Measurements from ENCODE around the gene MFAP4. TPM values are rescaled to one million over a fixed set of nuclear protein-coding genes. Genes with fewer than 3 reads are reported as not detected.

MFAP4 gene
- total RNA-seq, 1 donor from 2014 or later, result 0.93 TPM

DNA sequence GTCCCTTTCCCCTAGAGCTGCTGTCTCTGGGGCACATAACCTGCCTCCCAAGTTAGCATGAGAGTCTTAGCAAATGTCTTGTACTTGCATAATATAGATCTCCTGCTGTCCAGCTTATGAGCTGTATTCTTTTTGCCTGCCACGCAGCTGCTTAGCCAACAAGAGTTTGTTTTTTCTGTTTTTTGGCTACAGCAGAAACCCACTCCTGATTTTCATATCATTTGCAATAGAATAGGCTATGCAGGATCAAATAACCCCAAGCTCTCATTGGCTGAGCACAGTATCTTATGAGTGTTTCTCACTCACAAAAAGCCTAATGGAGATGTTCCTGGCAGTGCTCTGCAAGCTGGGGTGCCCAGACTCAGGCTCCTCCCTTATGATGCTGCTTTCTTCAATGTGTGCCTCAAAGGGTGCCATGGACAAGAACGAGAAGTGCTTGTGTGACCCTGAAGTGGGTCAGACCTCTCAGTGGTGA, 47.6 kb downstream of the MFAP4 start:
- Histone ChIP-seq H3K4me3 (ENCODE audit: insufficient read depth, low read depth, low read length) (no peak overlapping the region), H3K27me3 (ENCODE audit: insufficient read depth, low read length) (no peaks in the 10 kb centered on the region), H3K27ac (ENCODE audit: low read depth, low read length) (no peak overlapping the region), H3K36me3 (ENCODE audit: insufficient read depth, low read length) (no peaks in the 10 kb centered on the region), H3K79me2 (ENCODE audit: insufficient read depth, low read length) (no peaks in the 10 kb centered on the region), H3K4me2 (ENCODE audit: low read length) (no peak overlapping the region), H2AFZ (ENCODE audit: low read depth, low read length) (no peak overlapping the region), H4K20me1 (ENCODE audit: insufficient read depth, low read length) (no peaks in the 10 kb centered on the region), H3K4me1 (ENCODE audit: insufficient read depth, low read length) (peaks cover 7% of the 10 kb centered on the region), H3K9me3 (ENCODE audit: insufficient read depth, low read depth, low read length) (no peaks in the 10 kb centered on the region), H3K9ac (ENCODE audit: low read length) (no peak overlapping the region)
- FAIRE-seq (no peak), DNase-seq (ENCODE audit: low read depth) (no peak)
- H3K4me1 Mint-ChIP-seq (ENCODE audit: low read depth, unreplicated experiment), result peaks cover 26% of the 10 kb centered on the region
- no peak for TF ChIP-seq EZH2 (IDR thresholded peaks at IDR 0.05; ENCODE audit: insufficient read depth, low read length)
- TF ChIP-seq, protein P1, sequence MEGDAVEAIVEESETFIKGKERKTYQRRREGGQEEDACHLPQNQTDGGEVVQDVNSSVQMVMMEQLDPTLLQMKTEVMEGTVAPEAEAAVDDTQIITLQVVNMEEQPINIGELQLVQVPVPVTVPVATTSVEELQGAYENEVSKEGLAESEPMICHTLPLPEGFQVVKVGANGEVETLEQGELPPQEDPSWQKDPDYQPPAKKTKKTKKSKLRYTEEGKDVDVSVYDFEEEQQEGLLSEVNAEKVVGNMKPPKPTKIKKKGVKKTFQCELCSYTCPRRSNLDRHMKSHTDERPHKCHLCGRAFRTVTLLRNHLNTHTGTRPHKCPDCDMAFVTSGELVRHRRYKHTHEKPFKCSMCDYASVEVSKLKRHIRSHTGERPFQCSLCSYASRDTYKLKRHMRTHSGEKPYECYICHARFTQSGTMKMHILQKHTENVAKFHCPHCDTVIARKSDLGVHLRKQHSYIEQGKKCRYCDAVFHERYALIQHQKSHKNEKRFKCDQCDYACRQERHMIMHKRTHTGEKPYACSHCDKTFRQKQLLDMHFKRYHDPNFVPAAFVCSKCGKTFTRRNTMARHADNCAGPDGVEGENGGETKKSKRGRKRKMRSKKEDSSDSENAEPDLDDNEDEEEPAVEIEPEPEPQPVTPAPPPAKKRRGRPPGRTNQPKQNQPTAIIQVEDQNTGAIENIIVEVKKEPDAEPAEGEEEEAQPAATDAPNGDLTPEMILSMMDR (IDR thresholded peaks at IDR 0.05; ENCODE audit: insufficient read depth, low read depth, low read length), result no peak
- peaks cover 2% of the 10 kb centered on the region for H3K36me3 Mint-ChIP-seq (ENCODE audit: low read depth, unreplicated experiment)
- no peak overlapping the region for H3K4me3 Mint-ChIP-seq (ENCODE audit: unreplicated experiment)
- no peaks in the 10 kb centered on the region for H3K9me3 Mint-ChIP-seq (ENCODE audit: unreplicated experiment)
- no peaks in the 10 kb centered on the region for H3K27me3 Mint-ChIP-seq (ENCODE audit: low read depth, unreplicated experiment)
- H3K27ac Mint-ChIP-seq (ENCODE audit: unreplicated experiment), result no peak overlapping the region

DNA sequence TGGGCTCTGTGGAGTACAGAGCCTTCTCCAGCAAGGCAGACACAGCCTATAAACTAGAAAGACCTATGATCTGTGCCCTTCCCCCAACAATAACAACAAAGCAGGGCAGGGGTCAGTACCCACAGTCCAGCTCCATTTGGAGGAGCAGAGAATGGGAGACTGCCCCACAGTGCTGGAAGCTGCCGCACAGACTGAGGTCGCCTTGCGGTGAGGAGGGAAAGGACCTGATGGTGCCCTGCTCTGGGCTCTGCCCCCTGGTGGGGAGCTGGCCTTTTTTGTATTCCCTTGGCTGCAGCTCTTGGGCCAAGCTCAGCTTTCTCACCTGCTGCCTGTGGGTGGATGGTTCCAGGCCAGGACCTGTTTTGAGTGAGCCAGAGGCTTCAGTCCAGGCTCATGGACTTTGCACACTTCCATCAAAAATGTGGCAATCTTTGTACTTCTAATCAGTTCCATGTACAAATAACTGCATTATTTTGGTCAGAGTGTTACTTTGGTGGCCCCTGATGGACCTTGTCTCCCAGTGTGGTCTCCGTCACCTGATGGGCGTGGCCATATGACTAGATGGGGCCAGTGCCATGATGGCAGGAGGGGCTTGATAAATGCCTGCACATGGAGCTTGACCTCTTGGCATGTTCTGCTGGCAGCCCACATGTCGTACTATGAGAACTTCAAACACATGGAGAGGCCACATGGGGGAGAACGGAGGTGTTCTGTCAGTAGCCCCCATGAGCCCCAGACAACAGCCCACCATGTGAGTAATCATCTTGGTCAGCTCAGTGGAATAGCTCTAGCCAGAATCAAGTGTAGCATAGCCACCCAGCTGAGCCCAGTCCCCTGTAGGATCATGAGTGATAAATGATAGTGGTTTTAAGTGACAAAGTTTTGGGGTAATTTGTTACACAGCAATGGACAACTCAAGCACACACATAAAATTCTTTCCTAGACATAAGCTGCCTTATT, 48.7 kb downstream of the MFAP4 start:
- H3K4me1 Mint-ChIP-seq (ENCODE audit: low read depth, unreplicated experiment), result peaks cover 26% of the 10 kb centered on the region
- Histone ChIP-seq H3K9ac (ENCODE audit: low read length) (no peak overlapping the region), H3K9me3 (ENCODE audit: insufficient read depth, low read depth, low read length) (no peaks in the 10 kb centered on the region), H3K27ac (ENCODE audit: low read depth, low read length) (no peak overlapping the region), H2AFZ (ENCODE audit: low read depth, low read length) (no peak overlapping the region), H3K36me3 (ENCODE audit: insufficient read depth, low read length) (no peaks in the 10 kb centered on the region), H3K4me2 (ENCODE audit: low read length) (no peak overlapping the region), H3K4me1 (ENCODE audit: insufficient read depth, low read length) (peaks cover 7% of the 10 kb centered on the region), H4K20me1 (ENCODE audit: insufficient read depth, low read length) (no peaks in the 10 kb centered on the region), H3K4me3 (ENCODE audit: insufficient read depth, low read depth, low read length) (no peak overlapping the region), H3K27me3 (ENCODE audit: insufficient read depth, low read length) (no peaks in the 10 kb centered on the region), H3K79me2 (ENCODE audit: insufficient read depth, low read length) (no peaks in the 10 kb centered on the region)
- no peak overlapping the region for H3K4me3 Mint-ChIP-seq (ENCODE audit: unreplicated experiment)
- FAIRE-seq (no peak), DNase-seq (ENCODE audit: low read depth) (peak; percentile 16)
- no peaks in the 10 kb centered on the region for H3K27me3 Mint-ChIP-seq (ENCODE audit: low read depth, unreplicated experiment)
- no peaks in the 10 kb centered on the region for H3K9me3 Mint-ChIP-seq (ENCODE audit: unreplicated experiment)
- TF ChIP-seq EZH2 (IDR thresholded peaks at IDR 0.05; ENCODE audit: insufficient read depth, low read length), result no peak
- TF ChIP-seq, protein P1 (IDR thresholded peaks at IDR 0.05; ENCODE audit: insufficient read depth, low read depth, low read length), result peak; percentile 35
- H3K36me3 Mint-ChIP-seq (ENCODE audit: low read depth, unreplicated experiment), result peaks cover 2% of the 10 kb centered on the region
- H3K27ac Mint-ChIP-seq (ENCODE audit: unreplicated experiment), result no peak overlapping the region

DNA sequence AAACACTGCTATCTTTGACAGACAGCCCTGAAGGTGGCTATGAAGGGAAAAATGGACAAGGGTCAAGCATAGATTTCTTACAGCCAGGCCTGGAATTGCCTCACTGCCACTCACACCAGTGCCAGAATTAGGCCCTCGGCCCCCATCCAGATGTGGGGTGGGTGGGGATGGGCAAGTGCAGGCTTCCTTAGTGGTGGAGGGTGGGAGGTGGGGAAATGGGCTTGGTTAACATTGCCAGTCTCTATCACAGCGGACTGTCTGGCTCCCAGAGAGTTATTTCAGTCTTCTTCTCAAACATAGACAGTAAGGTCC, 49.3 kb downstream of the MFAP4 start:
- peaks cover 7% of the 10 kb centered on the region for H3K4me1 ChIP-seq (ENCODE audit: insufficient read depth, low read length)
- no peak overlapping the region for H3K27ac Mint-ChIP-seq (ENCODE audit: unreplicated experiment)
- FAIRE-seq (no peak), DNase-seq (ENCODE audit: low read depth) (no peak)
- no peaks in the 10 kb centered on the region for H3K9me3 ChIP-seq (ENCODE audit: insufficient read depth, low read depth, low read length)
- no peaks in the 10 kb centered on the region for H3K9me3 Mint-ChIP-seq (ENCODE audit: unreplicated experiment)
- no peak for TF ChIP-seq EZH2 (IDR thresholded peaks at IDR 0.05; ENCODE audit: insufficient read depth, low read length)
- TF ChIP-seq, protein P1 (IDR thresholded peaks at IDR 0.05; ENCODE audit: insufficient read depth, low read depth, low read length), result no peak
- no peak overlapping the region for H3K4me3 Mint-ChIP-seq (ENCODE audit: unreplicated experiment)
- no peaks in the 10 kb centered on the region for H3K27me3 Mint-ChIP-seq (ENCODE audit: low read depth, unreplicated experiment)
- H4K20me1 ChIP-seq (ENCODE audit: insufficient read depth, low read length), result no peaks in the 10 kb centered on the region
- H3K36me3 ChIP-seq (ENCODE audit: insufficient read depth, low read length), result no peaks in the 10 kb centered on the region
- no peaks in the 10 kb centered on the region for H3K79me2 ChIP-seq (ENCODE audit: insufficient read depth, low read length)
- peaks cover 4% of the 10 kb centered on the region for H3K36me3 Mint-ChIP-seq (ENCODE audit: low read depth, unreplicated experiment)
- H3K4me1 Mint-ChIP-seq (ENCODE audit: low read depth, unreplicated experiment), result peaks cover 29% of the 10 kb centered on the region
- no peak overlapping the region for H3K27ac ChIP-seq (ENCODE audit: low read depth, low read length)
- H3K27me3 ChIP-seq (ENCODE audit: insufficient read depth, low read length), result no peaks in the 10 kb centered on the region
- no peak overlapping the region for H3K4me2 ChIP-seq (ENCODE audit: low read length)
- no peak overlapping the region for H2AFZ ChIP-seq (ENCODE audit: low read depth, low read length)
- no peak overlapping the region for H3K4me3 ChIP-seq (ENCODE audit: insufficient read depth, low read depth, low read length)
- H3K9ac ChIP-seq (ENCODE audit: low read length), result no peak overlapping the region

Data from astrocyte (in vitro differentiated cells and primary cell).